Activated CD8-positive, alpha-beta memory T cell treated with anti-CD3 and anti-CD28 coated beads, Interleukin-2, amount 50 U/mL, for 4 hours (primary cell): ENCODE measurements around the gene MIGA1.
"Not testable (repeated sequence)": the region's sequence is repeated elsewhere in the genome, so short reads cannot be mapped to it uniquely, and the experiment has no call there.

Experiments used
- DNase-seq: peaks from one replicate; pipeline ENCODE4 v3.0.0-alpha.2; 2020

The MIGA1 gene

DNA sequence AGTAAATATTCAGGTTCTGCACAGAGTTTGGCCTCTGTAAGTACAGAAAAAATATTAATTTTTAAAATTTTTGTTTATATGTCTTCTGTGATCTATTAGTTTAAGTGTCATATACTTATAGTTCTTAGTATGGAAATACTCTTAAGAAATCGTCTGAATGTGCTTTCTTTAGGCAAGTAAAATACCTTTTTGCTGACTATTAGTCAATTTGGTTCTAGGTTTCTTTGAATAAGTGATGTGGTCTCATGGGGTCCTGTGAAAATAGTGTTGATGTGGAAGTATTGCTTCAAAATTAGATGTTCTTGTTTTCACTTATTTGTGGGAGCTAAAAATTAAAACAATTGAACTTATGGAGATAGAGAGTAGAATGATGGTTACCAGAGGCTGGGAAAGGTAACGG, 23.9 kb downstream of the MIGA1 start:
- no peak for DNase-seq

- not testable (repeated sequence) for DNase-seq
Observed at GRCh38 chr1:77809787-77810462, 30.5 kb downstream of the MIGA1 start.

GRCh38 chr1:77811589-77811988, 32.1 kb downstream of the MIGA1 start:
- not testable (repeated sequence) for DNase-seq

- DNase-seq = no peak
Observed at GRCh38 chr1:77817368-77818209, 38.1 kb downstream of the MIGA1 start.

DNA sequence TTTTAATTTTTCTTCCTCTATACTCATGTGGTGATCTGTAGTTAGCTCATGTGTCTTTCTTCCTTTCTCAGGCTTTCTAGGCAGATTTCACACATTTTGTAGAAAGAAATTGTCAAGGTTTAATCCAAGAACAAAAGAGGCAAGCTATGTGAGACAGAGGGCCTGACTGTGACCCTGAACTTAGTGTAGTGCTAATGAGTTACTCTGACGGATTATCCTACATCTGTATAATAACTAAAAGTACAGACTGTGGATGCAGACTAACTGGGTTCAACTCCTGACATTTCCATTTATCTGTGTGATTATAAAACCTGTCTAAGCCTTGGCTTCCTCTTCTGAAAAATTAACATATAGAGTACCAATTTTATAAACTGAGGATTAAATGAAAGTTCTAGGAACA, 40.7 kb downstream of the MIGA1 start:
- DNase-seq = no peak

GRCh38 chr1:77824079-77824478, 44.6 kb downstream of the MIGA1 start:
- DNase-seq = no peak

GRCh38 chr1:77824694-77825093, 45.2 kb downstream of the MIGA1 start:
- no peak for DNase-seq

GRCh38 chr1:77825131-77825709, 45.8 kb downstream of the MIGA1 start:
- no peak for DNase-seq

GRCh38 chr1:77826851-77827250, 47.4 kb downstream of the MIGA1 start:
- not testable (repeated sequence) for DNase-seq

DNA sequence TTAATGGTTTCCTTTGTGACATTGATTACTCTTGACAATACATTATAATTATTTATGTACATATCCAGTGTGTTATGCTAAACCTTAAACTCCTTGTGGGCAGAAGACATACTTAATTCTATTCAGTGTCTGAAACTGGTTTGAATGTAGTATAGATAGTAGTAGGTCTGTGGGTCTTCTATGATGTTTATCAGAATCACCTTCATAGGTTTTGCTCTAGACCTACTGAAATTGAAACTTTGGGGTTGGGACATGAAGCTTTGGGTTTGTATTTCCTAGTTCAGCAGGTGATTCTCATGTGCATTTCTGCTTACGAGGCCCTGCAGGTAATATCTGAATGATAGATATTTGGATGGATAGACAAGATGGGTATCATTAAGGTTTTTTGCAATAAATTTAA, 48.6 kb downstream of the MIGA1 start:
- no peak for DNase-seq

DNA sequence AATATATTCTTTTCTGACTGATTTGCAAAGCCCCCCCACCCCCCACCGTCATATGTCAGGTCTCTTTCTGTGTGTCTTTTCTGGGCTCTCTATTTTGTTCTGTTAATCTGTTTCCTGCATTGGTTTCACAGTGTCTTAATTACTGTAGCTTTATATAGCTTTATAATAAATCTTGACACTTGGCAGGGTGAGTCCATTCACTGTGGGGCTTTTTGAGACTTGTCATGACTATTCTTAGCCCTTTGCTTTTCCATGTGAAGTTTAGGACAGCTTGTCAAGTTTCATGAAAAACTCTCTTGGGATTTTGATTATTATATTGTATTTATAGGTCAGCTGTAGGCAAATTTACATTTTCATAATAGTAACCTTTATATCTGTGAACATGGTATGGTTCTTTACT, 50.4 kb downstream of the MIGA1 start:
- no peak for DNase-seq

DNA sequence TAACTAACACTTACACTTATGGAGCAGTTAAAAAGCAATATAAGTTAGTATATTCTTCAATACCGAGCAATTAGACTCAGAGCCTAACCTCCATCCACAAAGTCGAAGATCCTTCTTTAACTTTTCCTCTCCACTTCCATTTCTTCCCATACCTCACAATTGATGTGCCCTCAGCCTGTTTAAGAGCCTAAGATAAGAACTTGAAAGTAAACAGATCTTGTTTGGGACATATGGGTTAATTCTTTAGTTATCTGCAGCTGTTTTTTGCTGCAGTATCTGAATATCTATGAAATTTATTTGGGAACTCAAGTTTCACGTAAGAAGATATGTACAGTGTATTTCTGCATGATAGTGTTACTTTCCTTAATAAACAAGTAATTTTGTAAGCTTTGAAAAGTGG, 51.5 kb downstream of the MIGA1 start:
- no peak for DNase-seq

DNA sequence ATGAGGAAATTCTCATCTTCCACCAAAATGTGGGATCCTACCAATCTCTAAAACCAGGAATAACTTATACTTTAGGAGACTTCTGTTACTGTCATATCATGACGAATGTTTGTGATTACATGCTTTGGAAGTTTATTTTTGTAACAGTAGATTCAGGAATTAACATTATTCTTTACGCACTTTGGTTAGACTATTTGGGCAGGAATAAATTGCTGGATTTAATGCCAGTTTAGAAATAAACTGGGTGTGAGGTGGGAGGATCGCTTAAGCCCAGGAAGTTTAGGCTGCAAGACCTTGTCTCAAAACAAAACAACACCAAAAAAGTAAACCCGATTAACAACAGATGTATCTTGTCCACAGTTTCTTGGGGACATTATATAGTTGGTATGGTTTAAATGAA, 52.1 kb downstream of the MIGA1 start:
- no peak for DNase-seq

GRCh38 chr1:77831976-77832711, 52.7 kb downstream of the MIGA1 start:
- DNase-seq = no peak

DNA sequence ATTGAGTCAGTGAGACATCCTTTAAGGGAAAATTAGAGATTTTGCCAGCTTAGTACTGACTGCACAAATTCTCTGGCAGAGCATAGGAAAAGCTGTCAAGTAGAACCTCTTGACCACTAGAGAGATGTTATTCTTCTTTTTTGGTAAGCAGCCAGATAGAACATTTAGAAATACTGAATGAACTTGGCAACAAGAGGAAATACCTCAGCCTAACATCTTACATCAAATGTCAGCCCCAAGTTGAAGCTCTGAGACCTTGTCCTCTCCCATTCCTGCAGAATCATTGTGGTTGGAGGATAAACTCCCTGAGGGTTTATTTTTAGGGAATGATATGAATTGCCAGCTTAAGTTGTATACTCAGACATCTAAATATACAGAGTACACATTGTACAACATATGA, 53.5 kb downstream of the MIGA1 start:
- DNase-seq = no peak

- DNase-seq = no peak
Observed at GRCh38 chr1:77833521-77834100, 54.2 kb downstream of the MIGA1 start.

- DNase-seq = no peak
Observed at GRCh38 chr1:77834771-77835334, 55.4 kb downstream of the MIGA1 start.

DNA sequence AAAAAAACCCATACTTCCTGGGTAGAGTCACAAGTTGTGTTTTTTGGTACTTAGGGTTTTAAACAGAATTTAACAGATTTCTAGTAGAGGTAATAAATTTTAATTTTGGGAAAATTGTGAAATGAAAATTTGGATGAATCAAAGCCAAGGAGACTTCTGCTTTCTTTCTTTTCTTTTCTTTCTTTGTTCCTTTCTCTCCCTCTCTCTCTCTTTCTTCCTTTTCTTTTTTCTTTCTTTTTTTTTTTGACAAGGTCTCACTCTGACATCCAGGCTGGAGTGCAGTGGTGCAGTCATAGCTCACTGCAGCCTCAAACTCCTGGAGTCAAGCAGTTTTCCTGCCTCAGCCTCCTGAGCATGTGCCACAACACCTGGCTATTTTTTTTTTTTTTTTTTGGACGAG, 62.1 kb downstream of the MIGA1 start:
- DNase-seq = no peak

GRCh38 chr1:77845951-77846350, 66.5 kb downstream of the MIGA1 start:
- no peak for DNase-seq

GRCh38 chr1:77846966-77847365, 67.5 kb downstream of the MIGA1 start:
- DNase-seq = no peak

DNA sequence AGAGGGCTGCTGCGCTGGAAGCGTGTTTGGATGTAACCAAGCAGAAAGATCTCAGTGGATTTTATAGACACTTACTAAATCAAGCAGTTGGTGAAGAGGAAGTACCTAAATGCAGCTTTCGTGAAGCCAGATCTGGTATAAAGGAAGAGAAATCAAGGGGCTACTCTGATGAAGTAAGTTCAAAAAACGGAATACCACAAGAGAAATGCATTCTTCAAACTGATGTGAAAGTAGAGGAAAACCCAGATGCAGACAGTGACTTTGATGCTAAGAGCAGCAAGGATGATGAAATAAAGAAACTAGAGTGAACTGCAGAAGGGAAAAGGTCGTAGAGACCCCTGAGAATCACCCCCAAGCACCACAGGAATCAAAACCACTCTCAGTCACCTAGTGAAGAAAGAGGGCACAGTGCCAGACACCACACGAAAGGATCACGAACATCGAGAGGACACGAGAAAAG, 68.2 kb downstream of the MIGA1 start:
- no peak for DNase-seq

DNA sequence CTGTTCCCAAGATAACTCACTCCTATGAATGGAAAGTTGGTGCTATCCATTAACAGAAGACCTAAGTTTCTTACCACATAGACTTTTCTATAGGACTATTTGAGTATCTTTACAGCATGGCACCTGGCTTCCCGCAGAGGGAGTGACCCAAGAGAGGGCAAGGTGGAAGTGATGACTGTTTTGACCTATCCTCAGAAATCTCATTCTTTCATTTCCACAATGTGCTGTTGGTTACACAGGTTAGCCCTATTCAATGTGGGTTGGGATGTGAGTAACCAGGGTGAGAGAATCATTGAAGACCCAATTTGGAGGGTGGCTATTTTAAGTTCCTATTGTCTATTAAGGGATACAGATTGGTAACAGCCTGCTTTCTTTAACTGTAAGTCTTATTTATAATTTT, 70.6 kb downstream of the MIGA1 start:
- DNase-seq = no peak

GRCh38 chr1:77857552-77857951, 78.1 kb downstream of the MIGA1 start:
- DNase-seq = no peak
